ENCODE measurements around the gene RABEP1.
"Not testable (repeated sequence)": the region's sequence is repeated elsewhere in the genome, so short reads cannot be mapped to it uniquely, and the experiment has no call there.

The RABEP1 gene, protein sequence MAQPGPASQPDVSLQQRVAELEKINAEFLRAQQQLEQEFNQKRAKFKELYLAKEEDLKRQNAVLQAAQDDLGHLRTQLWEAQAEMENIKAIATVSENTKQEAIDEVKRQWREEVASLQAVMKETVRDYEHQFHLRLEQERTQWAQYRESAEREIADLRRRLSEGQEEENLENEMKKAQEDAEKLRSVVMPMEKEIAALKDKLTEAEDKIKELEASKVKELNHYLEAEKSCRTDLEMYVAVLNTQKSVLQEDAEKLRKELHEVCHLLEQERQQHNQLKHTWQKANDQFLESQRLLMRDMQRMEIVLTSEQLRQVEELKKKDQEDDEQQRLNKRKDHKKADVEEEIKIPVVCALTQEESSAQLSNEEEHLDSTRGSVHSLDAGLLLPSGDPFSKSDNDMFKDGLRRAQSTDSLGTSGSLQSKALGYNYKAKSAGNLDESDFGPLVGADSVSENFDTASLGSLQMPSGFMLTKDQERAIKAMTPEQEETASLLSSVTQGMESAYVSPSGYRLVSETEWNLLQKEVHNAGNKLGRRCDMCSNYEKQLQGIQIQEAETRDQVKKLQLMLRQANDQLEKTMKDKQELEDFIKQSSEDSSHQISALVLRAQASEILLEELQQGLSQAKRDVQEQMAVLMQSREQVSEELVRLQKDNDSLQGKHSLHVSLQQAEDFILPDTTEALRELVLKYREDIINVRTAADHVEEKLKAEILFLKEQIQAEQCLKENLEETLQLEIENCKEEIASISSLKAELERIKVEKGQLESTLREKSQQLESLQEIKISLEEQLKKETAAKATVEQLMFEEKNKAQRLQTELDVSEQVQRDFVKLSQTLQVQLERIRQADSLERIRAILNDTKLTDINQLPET

DNA sequence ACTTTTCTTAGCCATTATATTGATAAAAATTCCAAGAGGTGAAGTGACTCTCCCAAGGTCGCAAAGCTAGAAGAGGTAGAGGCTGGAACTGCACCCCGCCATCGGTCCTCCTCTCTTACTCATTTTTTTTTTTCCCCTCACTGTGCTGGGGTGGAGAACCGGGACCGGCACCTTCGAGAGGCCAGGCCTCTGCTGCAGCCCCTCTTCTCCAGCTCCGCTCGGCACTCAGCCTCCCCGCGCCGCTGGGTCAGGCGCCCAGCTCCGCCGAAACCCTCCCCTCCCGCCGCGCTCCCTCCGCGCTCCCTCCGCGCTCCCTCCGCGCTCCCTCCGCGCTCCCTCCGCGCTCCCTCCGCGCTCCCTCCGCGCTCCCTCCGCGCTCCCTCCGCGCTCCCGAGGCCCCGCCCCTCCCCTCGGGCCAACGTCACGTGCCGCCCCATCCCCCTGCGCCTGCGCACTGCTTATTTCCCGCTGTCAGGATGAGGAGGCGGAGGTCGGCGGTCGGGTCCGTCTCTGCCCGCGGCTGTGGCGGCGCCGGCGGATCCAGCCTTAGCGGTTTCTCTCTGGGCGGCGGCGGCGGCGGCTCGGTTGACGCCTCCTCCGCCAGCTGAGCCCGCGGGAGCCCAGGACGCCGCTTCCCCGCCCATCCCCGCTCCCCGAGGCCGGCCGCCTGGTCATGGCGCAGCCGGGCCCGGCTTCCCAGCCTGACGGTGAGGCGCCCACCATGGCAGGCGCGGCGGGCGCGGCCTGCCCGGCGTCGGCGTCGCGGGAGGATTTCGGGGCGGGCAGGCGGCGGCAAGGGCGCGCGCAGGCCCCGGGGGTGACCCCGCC, at the start of gene RABEP1:
RABEP1 (plus strand) TSS at position 471 of the 828 bp plus-strand sequence; CDS start at position 674, 203 bp downstream.
- Histone ChIP-seq H3K4me3 (ENCODE audit: low read length) (peak within 1 kb of the TSS; percentile 79; the same call in 1 of the 2 replicates), H3K27ac (ENCODE audit: low read length) (no peak within 1 kb of the TSS), H3K9me3 (ENCODE audit: control insufficient read depth, insufficient read depth, low read length) (no peaks in the 10 kb centered on the region), H3K36me3 (ENCODE audit: control insufficient read depth, insufficient read depth, low read length) (no peaks in the 10 kb centered on the region), H3K27me3 (ENCODE audit: control insufficient read depth, insufficient read depth, low read length) (no peaks in the 10 kb centered on the region), H3K4me1 (ENCODE audit: control insufficient read depth, insufficient read depth, low read length) (peaks cover 2% of the 10 kb centered on the region; the same call in 1 of the 2 replicates)
- peak; percentile 47 for DNase-seq (ENCODE audit: low read depth, low spot score)
- WGBS (ENCODE audit: insufficient coverage, insufficient read length) = no CpG with 5 or more reads among the region's 98 CpGs

DNA sequence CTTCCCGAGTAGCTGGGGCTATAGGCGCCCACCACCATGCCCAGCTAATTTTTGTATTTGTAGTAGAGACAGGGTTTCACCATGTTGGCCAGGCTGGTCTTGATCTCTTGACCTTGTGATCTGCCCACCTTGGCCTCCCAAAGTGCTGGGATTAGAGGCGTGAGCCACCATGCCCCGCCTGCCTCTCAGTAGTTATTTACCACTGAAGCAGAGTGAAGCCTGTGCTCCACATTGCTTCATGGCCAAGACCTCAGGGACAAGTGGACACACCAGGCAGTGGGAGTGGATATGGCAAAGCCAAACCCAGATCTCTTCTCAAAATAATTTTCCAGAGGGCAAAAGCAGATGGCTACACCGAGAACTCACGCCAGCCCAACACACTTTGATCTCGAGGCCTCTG, 48.6 kb upstream of the RABEP1 start:
- not testable (repeated sequence) for H3K27ac ChIP-seq (ENCODE audit: low read length); H3K27me3 ChIP-seq (ENCODE audit: control insufficient read depth, insufficient read depth, low read length); H3K36me3 ChIP-seq (ENCODE audit: control insufficient read depth, insufficient read depth, low read length); H3K4me1 ChIP-seq (ENCODE audit: control insufficient read depth, insufficient read depth, low read length); H3K4me3 ChIP-seq (ENCODE audit: low read length); H3K9me3 ChIP-seq (ENCODE audit: control insufficient read depth, insufficient read depth, low read length); DNase-seq (ENCODE audit: low read depth, low spot score)
- no CpG with 5 or more reads among the region's 7 CpGs for WGBS (ENCODE audit: insufficient coverage, insufficient read length)

DNA sequence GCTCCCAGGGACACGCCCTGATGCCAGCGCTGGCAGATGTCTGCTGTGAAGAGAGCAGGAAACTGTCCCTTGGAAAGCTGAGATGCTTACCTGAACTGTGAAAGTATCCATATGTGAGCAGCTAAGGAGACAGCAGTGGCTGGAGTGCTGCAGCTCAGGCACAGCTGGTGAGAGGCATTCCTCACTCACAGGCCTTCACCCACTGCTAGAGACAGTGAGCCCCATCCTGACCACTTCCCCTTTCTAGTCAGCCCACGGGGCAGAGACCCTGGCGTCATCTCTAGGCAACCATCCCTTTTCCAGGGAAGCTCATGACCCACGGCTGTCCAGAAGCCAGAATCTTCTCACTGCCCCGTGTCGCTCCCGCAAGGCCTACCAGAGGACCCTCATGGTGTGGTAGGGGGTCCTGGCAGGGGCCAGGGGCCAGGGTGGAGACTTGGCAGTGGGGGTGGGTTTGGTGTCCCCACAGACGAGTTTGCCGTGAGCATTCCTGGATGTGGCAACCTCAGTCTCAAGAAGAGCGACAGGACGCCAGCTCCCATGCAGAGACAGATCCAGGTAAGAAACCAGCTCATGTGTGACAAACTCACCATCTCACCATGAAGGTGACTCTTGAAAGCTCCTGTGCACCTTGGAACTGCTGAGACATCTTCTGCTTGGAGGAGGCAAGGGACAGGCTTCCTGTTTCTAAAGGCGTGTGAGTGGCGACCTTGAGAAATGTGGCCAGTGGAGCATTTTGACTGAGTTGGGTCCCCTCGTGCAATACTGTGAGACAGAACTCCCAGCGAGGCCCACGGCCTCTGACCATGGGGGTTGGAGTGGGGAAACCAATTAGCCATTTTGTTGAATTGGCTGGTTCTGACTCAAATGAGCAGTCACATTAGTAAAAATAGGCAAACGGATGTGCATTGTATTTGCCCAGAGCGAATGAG, 47.2 kb upstream of the RABEP1 start, which contains the start of gene SCIMP:
SCIMP (minus strand) TSS at position 216 of the 932 bp plus-strand sequence; CDS start at position 111, 105 bp downstream.
- Histone ChIP-seq H3K4me1 (ENCODE audit: control insufficient read depth, insufficient read depth, low read length) (no peaks in the 10 kb centered on the region), H3K9me3 (ENCODE audit: control insufficient read depth, insufficient read depth, low read length) (no peaks in the 10 kb centered on the region), H3K27ac (ENCODE audit: low read length) (no peak within 1 kb of the TSS), H3K4me3 (ENCODE audit: low read length) (no peak within 1 kb of the TSS), H3K27me3 (ENCODE audit: control insufficient read depth, insufficient read depth, low read length) (no peaks in the 10 kb centered on the region), H3K36me3 (ENCODE audit: control insufficient read depth, insufficient read depth, low read length) (no peaks in the 10 kb centered on the region)
- WGBS (ENCODE audit: insufficient coverage, insufficient read length) = no CpG with 5 or more reads among the region's 19 CpGs
- DNase-seq (ENCODE audit: low read depth, low spot score) = no peak

DNA sequence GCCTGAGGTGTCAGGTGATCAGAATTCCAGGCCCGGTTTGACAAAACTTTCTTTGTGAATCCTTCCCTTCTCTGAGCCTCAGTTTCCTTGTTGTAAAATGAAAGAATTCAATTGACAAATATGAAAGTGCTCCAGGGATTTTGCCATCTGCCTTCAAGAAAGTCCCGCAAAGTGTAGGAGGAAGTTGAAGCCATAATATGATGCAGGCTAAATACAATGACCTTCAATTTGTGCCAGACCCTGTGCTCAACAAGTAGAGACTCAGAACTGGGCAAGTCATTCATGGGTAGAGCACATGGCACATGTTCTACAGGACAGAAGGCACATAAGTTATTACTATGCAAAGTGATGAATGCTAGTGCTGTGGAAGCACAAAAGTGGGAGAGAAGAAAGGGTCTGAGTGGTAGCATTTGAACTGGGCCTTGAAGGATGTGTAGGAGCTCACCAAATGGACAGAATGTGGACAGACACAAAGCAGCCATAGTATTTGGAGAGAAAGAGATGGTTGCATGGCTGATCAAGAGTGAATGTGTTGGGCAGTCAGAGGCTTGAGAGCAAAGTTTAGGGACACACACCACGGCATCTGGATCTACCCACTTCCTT, 45.0 kb upstream of the RABEP1 start:
- no peaks in the 10 kb centered on the region for H3K9me3 ChIP-seq (ENCODE audit: control insufficient read depth, insufficient read depth, low read length)
- H3K27ac ChIP-seq (ENCODE audit: low read length) = no peak overlapping the region
- no peak overlapping the region for H3K4me3 ChIP-seq (ENCODE audit: low read length)

DNA sequence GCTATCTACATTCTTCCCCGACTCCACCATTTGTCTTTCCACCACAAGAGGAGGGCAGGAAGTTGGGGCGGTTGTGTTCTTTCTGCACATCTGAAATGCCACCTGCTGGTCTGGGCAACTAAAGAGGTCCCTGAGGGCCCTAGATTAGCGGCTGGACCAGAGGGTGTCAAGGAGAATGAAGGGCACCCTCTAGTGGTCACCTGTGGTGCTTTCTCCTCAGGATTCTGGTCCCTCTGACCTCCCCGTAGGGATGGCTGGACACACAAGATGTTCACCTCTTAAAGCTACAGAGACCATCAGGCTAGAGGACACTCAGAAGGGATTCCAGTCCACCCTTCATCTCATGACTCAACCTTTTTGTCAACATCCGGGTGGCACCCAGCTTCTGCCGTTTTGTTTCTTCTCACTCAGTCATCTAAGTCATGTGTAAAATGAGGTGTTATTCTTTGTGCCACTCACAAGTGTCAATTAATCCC, 44.5 kb upstream of the RABEP1 start:
- H3K27ac ChIP-seq (ENCODE audit: low read length) = no peak overlapping the region
- no peak overlapping the region for H3K4me3 ChIP-seq (ENCODE audit: low read length)
- no peaks in the 10 kb centered on the region for H3K27me3 ChIP-seq (ENCODE audit: control insufficient read depth, insufficient read depth, low read length)
- WGBS (ENCODE audit: insufficient coverage, insufficient read length) = no CpG with 5 or more reads among the region's 6 CpGs
- H3K9me3 ChIP-seq (ENCODE audit: control insufficient read depth, insufficient read depth, low read length) = no peaks in the 10 kb centered on the region
- H3K36me3 ChIP-seq (ENCODE audit: control insufficient read depth, insufficient read depth, low read length) = no peaks in the 10 kb centered on the region
- DNase-seq (ENCODE audit: low read depth, low spot score) = peak; percentile 83
- no peaks in the 10 kb centered on the region for H3K4me1 ChIP-seq (ENCODE audit: control insufficient read depth, insufficient read depth, low read length)

More for the DNA sequence above, 45.0 kb upstream of the RABEP1 start:
- DNase-seq (ENCODE audit: low read depth, low spot score) = no peak
- Histone ChIP-seq H3K4me1 (ENCODE audit: control insufficient read depth, insufficient read depth, low read length) (no peaks in the 10 kb centered on the region), H3K36me3 (ENCODE audit: control insufficient read depth, insufficient read depth, low read length) (no peaks in the 10 kb centered on the region), H3K27me3 (ENCODE audit: control insufficient read depth, insufficient read depth, low read length) (no peaks in the 10 kb centered on the region)
- WGBS (ENCODE audit: insufficient coverage, insufficient read length) = no CpG with 5 or more reads among the region's 3 CpGs

DNA sequence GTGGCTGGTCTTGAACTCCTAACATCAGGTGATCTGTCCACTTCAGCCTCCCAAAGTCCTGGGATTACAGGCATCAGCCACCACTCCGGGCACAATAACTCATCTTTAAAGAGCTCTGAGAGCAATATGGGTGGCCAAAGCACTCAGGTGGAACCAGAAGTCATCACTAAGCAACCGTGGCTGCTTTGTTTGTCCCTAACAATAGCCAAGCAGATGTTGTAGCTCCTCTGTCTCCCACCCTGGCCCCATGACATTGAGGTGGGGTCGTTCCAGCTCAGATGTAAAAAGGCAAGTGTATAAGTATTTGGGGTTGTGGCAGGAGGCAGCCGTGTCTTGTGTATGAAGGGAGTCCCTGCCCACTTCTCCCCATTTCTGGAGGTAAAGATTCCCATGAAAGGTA, 43.8 kb upstream of the RABEP1 start:
- no peaks in the 10 kb centered on the region for H3K36me3 ChIP-seq (ENCODE audit: control insufficient read depth, insufficient read depth, low read length)
- WGBS (ENCODE audit: insufficient coverage, insufficient read length) = no CpG with 5 or more reads among the region's 4 CpGs
- no peak overlapping the region for H3K4me3 ChIP-seq (ENCODE audit: low read length)
- DNase-seq (ENCODE audit: low read depth, low spot score) = no peak
- no peak overlapping the region for H3K27ac ChIP-seq (ENCODE audit: low read length)
- H3K4me1 ChIP-seq (ENCODE audit: control insufficient read depth, insufficient read depth, low read length) = no peaks in the 10 kb centered on the region
- H3K27me3 ChIP-seq (ENCODE audit: control insufficient read depth, insufficient read depth, low read length) = no peaks in the 10 kb centered on the region
- H3K9me3 ChIP-seq (ENCODE audit: control insufficient read depth, insufficient read depth, low read length) = no peaks in the 10 kb centered on the region

DNA sequence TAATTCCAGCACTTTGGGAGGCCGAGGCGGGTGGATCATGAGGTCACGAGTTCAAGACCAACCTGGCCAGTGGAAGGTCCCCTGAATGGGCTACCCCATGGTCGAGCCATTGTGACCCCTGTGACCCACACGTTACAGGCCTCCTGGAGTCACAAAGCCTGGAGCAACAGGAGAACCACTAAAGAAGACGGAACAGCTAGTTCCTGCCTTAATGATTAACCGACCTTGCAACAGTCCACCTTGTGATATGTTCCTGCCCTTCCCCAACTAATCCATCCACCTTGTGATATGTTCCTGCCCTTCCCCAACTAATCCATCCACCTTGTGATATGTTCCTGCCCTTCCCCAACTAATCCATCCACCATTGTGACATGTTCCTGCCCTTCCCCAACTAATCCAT, 42.3 kb upstream of the RABEP1 start:
- H3K4me1 ChIP-seq (ENCODE audit: control insufficient read depth, insufficient read depth, low read length); H3K27ac ChIP-seq (ENCODE audit: low read length); H3K36me3 ChIP-seq (ENCODE audit: control insufficient read depth, insufficient read depth, low read length); H3K9me3 ChIP-seq (ENCODE audit: control insufficient read depth, insufficient read depth, low read length); DNase-seq (ENCODE audit: low read depth, low spot score); H3K4me3 ChIP-seq (ENCODE audit: low read length); H3K27me3 ChIP-seq (ENCODE audit: control insufficient read depth, insufficient read depth, low read length): not testable (repeated sequence)
- no CpG with 5 or more reads among the region's 7 CpGs for WGBS (ENCODE audit: insufficient coverage, insufficient read length)

DNA sequence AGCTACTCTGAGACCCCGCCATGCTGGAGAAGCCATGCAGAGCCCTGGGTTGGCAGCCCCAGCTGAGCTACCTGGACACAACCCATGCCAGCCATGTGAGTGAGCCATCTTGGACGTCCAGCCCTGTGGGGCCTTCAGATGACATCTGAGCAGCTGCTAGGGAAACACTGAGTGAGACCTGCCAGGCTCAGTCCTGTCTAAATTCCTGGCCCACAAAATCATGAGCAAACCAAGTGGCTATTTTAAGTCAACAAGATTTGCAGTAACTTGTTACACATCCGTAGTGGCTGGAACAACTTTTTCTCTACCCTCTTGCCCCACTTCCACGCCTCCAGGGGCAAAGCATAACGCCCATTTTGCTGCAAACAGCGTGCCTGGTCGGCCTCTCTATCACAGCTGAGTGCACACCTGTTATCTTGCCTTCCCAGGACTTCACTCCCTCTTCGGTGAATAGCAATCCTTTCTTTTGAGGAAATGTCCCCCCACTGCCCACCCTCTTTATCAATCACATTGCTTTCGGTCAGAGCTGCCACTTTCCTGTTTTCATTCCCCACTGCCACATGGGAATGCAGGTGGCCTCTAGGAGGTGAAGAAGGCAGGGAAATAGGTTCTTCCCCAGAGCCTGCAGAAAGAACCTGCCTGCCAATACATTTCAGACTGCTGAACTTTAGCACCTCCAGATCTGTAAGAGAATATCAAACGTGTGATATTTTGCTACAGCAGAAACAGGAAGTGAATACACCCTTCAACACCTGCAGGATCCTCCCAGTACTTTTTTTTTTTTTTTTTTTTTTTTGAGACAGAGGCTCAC, 40.0 kb upstream of the RABEP1 start:
- Histone ChIP-seq H3K27ac (ENCODE audit: low read length) (no peak overlapping the region), H3K4me1 (ENCODE audit: control insufficient read depth, insufficient read depth, low read length) (no peaks in the 10 kb centered on the region), H3K4me3 (ENCODE audit: low read length) (no peak overlapping the region), H3K9me3 (ENCODE audit: control insufficient read depth, insufficient read depth, low read length) (no peaks in the 10 kb centered on the region), H3K27me3 (ENCODE audit: control insufficient read depth, insufficient read depth, low read length) (no peaks in the 10 kb centered on the region), H3K36me3 (ENCODE audit: control insufficient read depth, insufficient read depth, low read length) (no peaks in the 10 kb centered on the region)
- no peak for DNase-seq (ENCODE audit: low read depth, low spot score)
- WGBS (ENCODE audit: insufficient coverage, insufficient read length) = no CpG with 5 or more reads among the region's 10 CpGs

All from iPS DF 6.9 (cell line).